ENCODE results near the gene TAF4B.

DNA sequence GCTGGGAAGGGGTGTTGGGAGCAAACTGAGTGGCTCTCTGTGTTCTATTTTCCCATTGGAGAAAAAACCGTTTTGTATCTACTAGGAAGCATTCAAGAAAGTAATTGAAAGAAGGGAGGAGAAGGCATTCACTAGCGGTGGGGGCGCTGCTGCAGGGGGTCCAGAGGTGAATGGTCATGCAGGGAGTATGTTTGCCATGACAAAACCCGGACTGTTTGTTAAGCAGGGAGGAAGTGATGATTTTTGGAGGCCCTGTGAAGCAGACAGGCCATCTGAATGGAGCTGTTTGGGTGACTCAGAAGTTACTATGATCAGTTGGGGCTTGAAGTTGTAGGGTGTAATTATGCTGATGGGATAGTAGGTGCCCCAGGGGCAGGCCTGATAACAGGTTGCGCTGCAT, 7.0 kb downstream of the TAF4B start:
- TF ChIP-seq CTCF (IDR thresholded peaks at IDR 0.05; ENCODE audit: low read length) (no peak), EZH2 (IDR thresholded peaks at IDR 0.05; ENCODE audit: borderline replicate concordance, low read length) (no peak)

All from OCI-LY1 (cell line).